MV-4-11 (cell line): ENCODE measurements around the gene HEXIM2.

Source experiments
- DNase-seq: peaks from one replicate; lab custom pipeline; 2025; lab: John Stamatoyannopoulos, UW

Gene HEXIM2

GRCh38 chr17:45128331-45128730, 33.3 kb upstream of the HEXIM2 start:
- DNase-seq: no peak

DNA sequence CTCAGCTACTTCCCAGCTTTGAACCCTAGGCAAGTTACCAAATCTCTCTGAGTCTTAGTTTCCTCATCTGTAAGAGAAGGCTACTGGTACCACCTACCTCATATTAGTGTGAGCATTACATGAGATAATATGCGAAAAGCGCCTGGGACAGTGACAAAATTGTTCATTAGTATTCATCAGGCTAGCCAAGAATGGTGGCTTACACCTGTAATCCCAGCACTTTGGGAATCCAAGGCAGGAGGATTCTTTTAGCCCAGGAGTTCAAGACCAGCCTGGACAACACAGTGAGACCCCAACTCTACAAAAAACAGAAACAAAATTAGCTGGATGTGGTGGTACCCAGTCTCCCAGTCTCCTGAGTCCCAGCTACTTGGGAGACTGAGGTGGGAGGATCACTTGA, 32.7 kb upstream of the HEXIM2 start:
- no peak for DNase-seq

DNA sequence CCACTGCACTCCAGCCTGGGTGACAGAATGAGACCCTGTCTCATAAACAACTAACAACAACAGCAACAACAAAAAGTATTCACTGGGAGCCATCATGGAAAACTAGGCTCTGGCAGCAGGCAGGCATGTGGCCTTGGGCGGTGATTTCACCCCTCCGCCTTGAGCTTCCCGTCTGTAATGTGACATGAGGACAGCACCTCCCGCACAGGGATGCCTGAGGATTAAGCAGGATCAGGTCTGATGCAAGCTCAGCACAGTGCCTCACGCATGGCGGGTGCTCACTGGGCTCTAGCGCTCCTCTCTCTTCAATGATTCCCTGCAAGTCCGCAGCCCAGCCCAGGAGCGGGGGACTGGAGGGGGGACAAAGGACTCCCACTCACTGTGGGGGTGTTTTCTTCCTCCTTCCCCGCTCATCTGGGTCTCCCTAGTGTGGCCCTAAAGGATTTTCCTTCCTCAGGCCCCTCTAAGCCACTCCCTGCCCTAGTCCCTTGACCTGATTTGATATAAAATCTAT, 32.2 kb upstream of the HEXIM2 start:
- DNase-seq: peak; percentile 24

- DNase-seq: no peak
Observed at GRCh38 chr17:45129940-45130680, 31.6 kb upstream of the HEXIM2 start.

- no peak for DNase-seq
Observed at GRCh38 chr17:45130681-45131615, 30.7 kb upstream of the HEXIM2 start.

DNA sequence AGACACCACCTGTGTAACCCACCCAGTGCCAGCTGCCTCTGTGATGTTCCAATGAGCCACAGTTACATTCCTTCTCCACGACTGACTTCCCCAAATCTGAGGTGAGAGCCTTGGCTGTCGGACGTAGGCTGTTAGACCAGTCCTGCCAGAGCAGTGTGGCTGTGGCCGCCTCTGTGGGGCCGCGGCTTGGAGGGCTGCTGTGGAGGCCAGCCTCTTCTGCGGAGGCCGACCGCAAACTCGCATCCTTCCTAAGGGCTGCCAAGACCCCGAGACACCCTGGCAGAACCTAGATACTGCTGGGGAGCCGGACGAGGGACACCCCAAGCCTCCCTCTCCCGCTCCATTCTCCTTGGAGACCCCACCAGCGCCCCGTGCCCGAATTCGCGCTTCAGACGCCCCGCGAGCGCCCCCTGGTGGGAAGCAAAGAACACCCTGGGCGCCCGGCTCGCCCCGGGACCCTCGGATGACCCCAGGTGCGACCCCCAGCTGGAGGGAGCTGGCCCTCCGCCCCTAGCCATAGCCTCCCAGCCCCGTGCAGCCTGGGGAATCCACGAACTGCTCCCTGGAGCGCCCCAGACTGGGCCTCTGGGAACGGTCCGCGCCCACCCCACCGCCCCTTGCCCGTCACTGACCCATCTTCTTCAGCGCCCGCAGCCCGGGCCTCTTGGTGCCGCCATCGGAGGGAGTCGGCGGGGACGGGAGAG, 29.9 kb upstream of the HEXIM2 start:
- DNase-seq: no peak

DNA sequence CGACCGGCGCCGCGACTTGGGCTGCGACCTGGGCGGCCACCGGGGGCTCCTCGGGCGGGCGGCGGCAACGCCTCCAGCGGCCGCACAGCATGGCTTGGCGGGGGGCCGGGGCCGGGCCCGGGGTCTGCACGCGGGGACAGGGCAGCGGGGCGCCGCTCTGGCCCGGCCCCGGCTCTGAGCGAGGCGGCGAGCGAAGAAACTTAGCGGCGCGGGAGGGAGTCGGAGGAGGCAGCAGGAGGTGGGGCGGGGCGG, 29.4 kb upstream of the HEXIM2 start, which contains the start of gene PLCD3:
Gene PLCD3 (minus strand): TSS at position 196 of the 252 bp plus-strand sequence. CDS start 105 bp downstream, at position 91.
- DNase-seq: no peak

DNA sequence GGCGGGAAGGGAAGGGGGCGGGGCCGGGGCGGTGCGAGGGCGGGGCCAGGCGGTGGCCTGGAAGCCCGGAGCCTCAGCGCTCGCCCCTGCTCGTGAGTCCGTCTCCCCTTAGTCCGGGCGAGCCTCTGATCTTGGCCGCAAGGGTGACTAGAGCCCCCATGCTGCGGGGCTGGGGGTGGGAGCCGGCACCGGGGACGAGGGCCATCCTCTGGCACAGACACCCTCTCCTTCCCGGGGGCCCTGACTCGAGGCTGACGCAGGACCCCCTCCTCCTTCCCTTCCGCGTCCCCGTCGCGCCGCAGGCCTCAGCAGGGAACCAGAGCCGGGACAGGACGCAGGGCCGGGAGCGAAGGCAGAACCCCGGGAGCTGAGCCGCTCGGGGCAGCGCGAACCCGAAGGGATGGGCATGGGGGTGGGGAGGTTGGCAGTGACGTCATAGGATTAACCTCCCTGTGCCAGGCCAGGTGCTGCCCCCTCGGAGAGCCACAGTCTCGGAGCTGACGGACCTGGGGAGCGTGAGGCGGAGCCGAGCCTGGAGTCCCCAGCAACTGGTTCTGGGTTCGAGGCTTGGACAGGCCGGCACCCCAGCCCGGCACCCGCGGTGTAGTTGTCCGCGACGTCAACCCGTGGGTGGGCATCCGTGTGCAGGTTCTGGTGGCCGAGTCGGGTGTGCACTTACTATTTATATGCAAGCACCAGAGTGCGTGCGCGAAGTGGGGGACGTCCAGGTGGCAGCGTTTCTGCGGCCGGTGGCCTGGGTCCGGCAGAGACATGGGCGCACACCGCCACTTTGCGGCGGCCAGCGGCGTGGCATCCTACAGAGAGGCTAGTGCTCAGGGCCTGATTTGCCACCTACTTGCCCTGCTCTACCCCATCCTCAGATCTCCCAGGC, 28.9 kb upstream of the HEXIM2 start:
- DNase-seq: peak; percentile 67

GRCh38 chr17:45135192-45135977, 26.3 kb upstream of the HEXIM2 start, which contains the start of gene ACBD4:
Gene ACBD4, plus strand, starts transcription at chr17:45135687. Its CDS starts 458 bp downstream, at chr17:45136145.
- peak; percentile 97 for DNase-seq

GRCh38 chr17:45135978-45136791, 25.5 kb upstream of the HEXIM2 start:
- DNase-seq: no peak

- DNase-seq: no peak
Observed at GRCh38 chr17:45136846-45137560, 24.7 kb upstream of the HEXIM2 start.

DNA sequence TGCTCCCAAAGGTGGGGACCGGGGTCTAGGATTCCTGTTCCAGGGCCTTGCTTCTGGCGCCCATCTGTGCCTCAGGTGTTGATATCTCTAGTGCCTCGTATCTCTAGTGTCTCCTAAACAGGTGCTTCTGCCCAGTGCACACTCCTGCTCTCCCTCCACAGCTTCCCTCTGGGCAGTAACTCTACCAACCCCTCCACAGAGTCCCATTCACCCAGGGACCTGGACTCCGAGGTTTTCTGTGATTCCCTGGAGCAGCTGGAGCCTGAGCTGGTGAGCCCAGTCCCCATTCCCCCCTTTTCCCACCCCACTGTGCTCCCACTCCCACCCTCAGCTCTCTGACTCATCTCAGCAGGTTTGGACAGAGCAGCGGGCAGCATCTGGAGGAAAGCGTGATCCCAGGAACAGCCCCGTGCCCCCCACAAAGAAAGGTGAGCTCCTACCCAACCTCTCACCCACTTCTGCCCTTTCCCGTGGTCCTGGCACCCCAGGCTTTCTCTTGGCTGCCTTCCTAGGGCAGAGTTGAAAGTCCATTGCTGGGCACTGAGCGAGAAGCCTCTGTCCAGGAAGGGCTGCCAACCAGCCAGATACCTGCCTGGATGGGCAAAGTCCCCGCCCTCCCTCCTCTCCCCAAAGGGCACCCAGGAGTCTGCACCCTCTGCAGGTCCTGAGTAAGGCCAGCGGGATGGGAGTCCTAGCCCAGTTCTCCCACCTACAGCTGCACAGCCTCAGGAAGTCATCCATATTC, 23.9 kb upstream of the HEXIM2 start:
- DNase-seq: no peak

DNA sequence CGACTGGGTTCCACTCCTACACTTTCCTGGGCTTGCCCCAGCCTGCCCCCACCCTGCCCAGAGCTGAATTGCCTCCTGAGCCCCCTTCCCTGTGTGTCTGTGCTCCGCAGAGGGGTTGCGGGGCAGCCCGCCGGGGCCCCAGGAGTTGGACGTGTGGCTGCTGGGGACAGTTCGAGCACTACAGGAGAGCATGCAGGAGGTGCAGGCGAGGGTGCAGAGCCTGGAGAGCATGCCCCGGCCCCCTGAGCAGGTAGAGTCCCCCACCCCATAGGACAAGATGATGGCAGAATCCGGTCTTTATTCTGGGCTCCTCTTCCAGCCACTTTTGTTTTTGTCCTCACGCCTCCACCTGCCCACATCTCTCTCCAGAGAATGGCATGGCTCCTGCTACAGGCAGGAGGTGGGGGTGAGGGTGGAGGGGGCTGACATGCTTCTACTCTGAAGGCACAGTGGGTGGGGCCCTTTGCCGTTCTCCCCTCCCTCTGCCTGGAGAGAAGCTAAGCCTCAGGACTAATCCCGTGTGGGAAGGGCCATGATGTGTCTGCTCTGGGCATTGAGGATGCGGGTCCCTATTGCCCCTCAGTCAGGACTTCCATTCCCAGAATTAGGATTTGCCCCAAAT, 22.7 kb upstream of the HEXIM2 start:
- no peak for DNase-seq

DNA sequence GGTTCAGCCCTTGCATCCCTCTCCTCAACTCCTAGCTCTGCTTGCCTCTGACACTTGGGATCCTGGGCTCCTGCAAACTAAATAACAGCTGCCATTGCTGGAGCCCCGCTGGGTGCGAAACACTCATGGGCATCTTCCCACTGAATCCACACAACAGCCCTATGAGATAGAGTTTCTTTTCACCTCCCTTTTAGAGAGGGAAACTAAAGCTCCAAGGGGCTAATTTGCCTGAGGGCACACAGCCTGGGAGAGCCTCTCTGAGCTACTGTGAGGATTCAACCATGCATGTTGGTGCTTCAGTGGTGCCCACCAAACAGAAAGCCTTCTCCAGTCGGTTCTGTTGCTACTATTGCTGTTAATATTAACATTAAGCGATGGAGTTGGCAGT, 22.1 kb upstream of the HEXIM2 start:
- no peak for DNase-seq

- DNase-seq: no peak
Observed at GRCh38 chr17:45143094-45143670, 18.5 kb upstream of the HEXIM2 start.

DNA sequence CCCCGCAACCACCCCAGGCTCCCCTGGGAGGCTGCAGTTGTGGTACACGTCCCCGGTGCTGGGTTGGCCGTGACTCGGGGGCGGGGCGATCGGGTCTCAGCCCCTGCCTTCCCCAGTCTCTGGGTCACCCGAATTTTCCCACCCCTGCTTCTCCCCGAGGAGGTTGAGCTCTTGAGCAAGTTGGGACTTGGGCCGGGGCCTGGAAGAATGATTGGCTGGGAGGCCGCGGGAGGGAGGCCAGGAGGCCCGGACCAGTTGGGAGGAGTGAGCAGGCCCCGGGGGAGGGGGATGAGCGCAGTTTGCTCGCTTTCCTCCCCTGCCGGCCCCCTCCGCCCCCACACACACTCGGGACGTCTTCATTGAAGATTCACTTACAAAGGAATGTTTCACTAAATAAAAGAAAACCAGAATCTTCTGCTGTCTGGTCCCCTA, 17.9 kb upstream of the HEXIM2 start:
- no peak for DNase-seq
